Loucy (cell line): ENCODE measurements around the gene MMP2.

ENCODE experiments used
- H2AFZ ChIP-seq: fragments of 200-600 bp; sonication (generic); 2 replicates; pipeline ENCODE4 v1.6.0; 2016; ENCODE audit warnings: antibody characterized with exemption, mild to moderate bottlenecking, low read length, moderate library complexity
- H3F3A ChIP-seq: fragments of 200-600 bp; 2 replicates; pipeline ENCODE4 v1.6.0; 2016; ENCODE audit warnings: antibody characterized with exemption, low read depth, mild to moderate bottlenecking
- H3K27me3 ChIP-seq: fragments of 200-600 bp; sonication (generic); 2 replicates; pipeline ENCODE4 v1.6.1; 2014; ENCODE audit warnings: low read length, mild to moderate bottlenecking; ENCODE audit not compliant: insufficient read depth, poor library complexity, severe bottlenecking
- H3K36me3 ChIP-seq: fragments of 200-600 bp; sonication (generic); 2 replicates; pipeline ENCODE4 v1.6.1; 2016; ENCODE audit warnings: low read length; ENCODE audit not compliant: insufficient read depth
- H3K4me1 ChIP-seq: fragments of 200-600 bp; sonication (generic); 2 replicates; pipeline ENCODE4 v1.5.1; 2014; ENCODE audit warnings: low read length, mild to moderate bottlenecking; ENCODE audit not compliant: insufficient read depth, poor library complexity, severe bottlenecking
- H3K4me2 ChIP-seq: fragments of 200-600 bp; sonication (generic); 2 replicates; pipeline ENCODE4 v1.6.0; 2014; ENCODE audit warnings: antibody characterized with exemption, low read length, low read depth, mild to moderate bottlenecking; ENCODE audit not compliant: poor library complexity, severe bottlenecking
- H3K4me3 ChIP-seq: fragments of 200-600 bp; sonication (generic); 2 replicates; pipeline ENCODE4 v1.5.1; 2014; ENCODE audit warnings: low read length, mild to moderate bottlenecking, mixed read lengths; ENCODE audit not compliant: poor library complexity, severe bottlenecking
- H3K79me2 ChIP-seq: fragments of 200-600 bp; sonication (generic); 2 replicates; pipeline ENCODE4 v1.6.1; 2014; ENCODE audit warnings: low read length; ENCODE audit not compliant: insufficient read depth
- H3K9ac ChIP-seq: fragments of 200-600 bp; sonication (generic); 2 replicates; pipeline ENCODE4 v1.6.0; 2014; ENCODE audit warnings: mild to moderate bottlenecking, low read depth, low read length, moderate library complexity; ENCODE audit not compliant: poor library complexity, severe bottlenecking
- H3K9me2 ChIP-seq: fragments of 200-600 bp; sonication (generic); replicated peaks from 2 replicates; pipeline ENCODE4 v1.6.1; 2016; ENCODE audit warnings: low read depth, low read length, mixed read lengths
- H3K9me3 ChIP-seq: fragments of 200-600 bp; sonication (generic); 2 replicates; pipeline ENCODE4 v1.6.1; 2014; ENCODE audit warnings: mild to moderate bottlenecking, antibody characterized with exemption, low read length, low read depth; ENCODE audit not compliant: insufficient read depth
- H4K20me1 ChIP-seq: fragments of 200-600 bp; sonication (generic); 2 replicates; pipeline ENCODE4 v1.6.0; 2014; ENCODE audit warnings: antibody characterized with exemption, low read length, mild to moderate bottlenecking; ENCODE audit not compliant: insufficient read depth, poor library complexity, severe bottlenecking
- CTCF ChIP-seq: fragments of 200-600 bp; sonication (generic); conservative IDR thresholded peaks from 2 replicates; pipeline ENCODE4 v1.5.1; 2014; ENCODE audit warnings: mild to moderate bottlenecking, antibody characterized with exemption, low read length
- EZH2phosphoT487 ChIP-seq: fragments of 200-600 bp; IDR thresholded peaks from 2 replicates; pipeline ENCODE4 v1.6.1; 2018; ENCODE audit warnings: antibody characterized with exemption, mild to moderate bottlenecking, moderate library complexity, borderline replicate concordance

The MMP2 gene

GRCh38 chr16:55539049-55539448 is 60.1 kb downstream of the MMP2 start:
- TF ChIP-seq CTCF (no peak), EZH2phosphoT487 (no peak)
- Histone ChIP-seq H3K36me3 (no peaks in the 10 kb centered on the region), H4K20me1 (no peaks in the 10 kb centered on the region), H3K9me3 (no peaks in the 10 kb centered on the region), H3K9ac (no peak overlapping the region), H3K4me3 (no peak overlapping the region), H3K4me2 (no peak overlapping the region), H3F3A (no peaks in the 10 kb centered on the region), H3K9me2 (no peaks in the 10 kb centered on the region), H3K27me3 (no peaks in the 10 kb centered on the region), H3K4me1 (peaks cover 19% of the 10 kb centered on the region), H2AFZ (no peak overlapping the region), H3K79me2 (no peaks in the 10 kb centered on the region)

GRCh38 chr16:55539488-55539887 is 60.5 kb downstream of the MMP2 start:
- TF ChIP-seq EZH2phosphoT487 (no peak), CTCF (no peak)
- peaks cover 19% of the 10 kb centered on the region for H3K4me1 ChIP-seq
- no peak overlapping the region for H2AFZ ChIP-seq
- no peak overlapping the region for H3K9ac ChIP-seq
- H3K9me3 ChIP-seq, result no peaks in the 10 kb centered on the region
- no peaks in the 10 kb centered on the region for H4K20me1 ChIP-seq
- no peaks in the 10 kb centered on the region for H3F3A ChIP-seq
- no peaks in the 10 kb centered on the region for H3K9me2 ChIP-seq
- H3K79me2 ChIP-seq, result no peaks in the 10 kb centered on the region
- H3K36me3 ChIP-seq, result no peaks in the 10 kb centered on the region
- no peak overlapping the region for H3K4me3 ChIP-seq
- no peaks in the 10 kb centered on the region for H3K27me3 ChIP-seq
- no peak overlapping the region for H3K4me2 ChIP-seq

- no peaks in the 10 kb centered on the region for H3K27me3 ChIP-seq
- TF ChIP-seq CTCF, result no peak
- no peak for TF ChIP-seq EZH2phosphoT487
- H3K4me1 ChIP-seq, result peaks cover 19% of the 10 kb centered on the region
- H3K4me2 ChIP-seq, result no peak overlapping the region
- H3K9me2 ChIP-seq, result no peaks in the 10 kb centered on the region
- no peaks in the 10 kb centered on the region for H3F3A ChIP-seq
- H2AFZ ChIP-seq, result no peak overlapping the region
- no peak overlapping the region for H3K4me3 ChIP-seq
- no peaks in the 10 kb centered on the region for H3K36me3 ChIP-seq
- H3K9ac ChIP-seq, result no peak overlapping the region
- no peaks in the 10 kb centered on the region for H4K20me1 ChIP-seq
- H3K79me2 ChIP-seq, result no peaks in the 10 kb centered on the region
- no peaks in the 10 kb centered on the region for H3K9me3 ChIP-seq
These were observed 61.2 kb downstream of the MMP2 start for GRCh38 chr16:55540221-55540620.
